Sigmoid colon (tissue), 7 donors: ENCODE data around the gene CAMKK2. TPM values are rescaled to one million over a fixed set of nuclear protein-coding genes. Genes with fewer than 3 reads are reported as not detected.

Experiments
- DNase-seq: peaks from one replicate; pipeline ENCODE4 v3.0.0-alpha.2; 2019
- H3K27ac ChIP-seq, 4 donors: fragments of 200-600 bp; sonication (generic); one replicate each; pipeline ENCODE4 v1.5.1; 2016 to 2019; ENCODE audit warnings: mild to moderate bottlenecking in 1 of 4
- H3K27me3 ChIP-seq, 3 donors: fragments of 200-600 bp; sonication (generic); one replicate each; pipeline ENCODE4 v1.5.1; 2019; ENCODE audit warnings: mild to moderate bottlenecking in 1 of 3
- H3K36me3 ChIP-seq, 4 donors: fragments of 200-600 bp; sonication (generic); one replicate each; pipeline ENCODE4 v1.5.1; 2016 to 2019
- H3K4me1 ChIP-seq, 4 donors: fragments of 200-600 bp; sonication (generic); one replicate each; pipeline ENCODE4 v1.5.1; 2017 to 2019
- H3K4me3 ChIP-seq, 4 donors: fragments of 200-600 bp; sonication (generic); one replicate each; pipeline ENCODE4 v1.5.1; 2017 to 2019; ENCODE audit warnings: mild to moderate bottlenecking in 2 of 4, moderate library complexity in 1 of 4
- H3K9me3 ChIP-seq, 4 donors: fragments of 200-600 bp in 3 of 4; sonication (generic) in 3 of 4; one replicate each; pipeline versions ENCODE4 v1.5.1 to v1.6.1; 2013 to 2019
- CTCF ChIP-seq, 4 experiments: fragments of 450-650 bp in 3 of 4; fragments of 200-600 bp in 1 of 4; IDR thresholded peaks; one replicate each; pipeline ENCODE4 v1.5.1; 2016 to 2019; ENCODE audit warnings: antibody characterized with exemption in 4 of 4, mild to moderate bottlenecking in 3 of 4, moderate library complexity in 2 of 4
- EP300 ChIP-seq, 4 donors: sonication (generic); formaldehyde crosslinking; IDR thresholded peaks; one replicate each; pipeline ENCODE4 v1.6.1; 2017; ENCODE audit warnings: antibody characterized with exemption in 4 of 4
- POLR2A ChIP-seq, 2 donors: fragments of 450-650 bp; IDR thresholded peaks; one replicate each; pipeline ENCODE4 v1.6.1; 2016; ENCODE audit warnings: antibody characterized with exemption in 2 of 2, mild to moderate bottlenecking in 2 of 2, moderate library complexity in 2 of 2
- POLR2AphosphoS5 ChIP-seq, 4 donors: sonication (generic); formaldehyde crosslinking; IDR thresholded peaks; one replicate each; pipeline ENCODE4 v1.6.1; 2017; ENCODE audit warnings: antibody characterized with exemption in 4 of 4
- WGBS, 2 donors: extraction: QIAGEN DNeasy Blood & Tissue Kit; methylation state at CpG; one replicate each; pipeline ENCODE4 v1.1.7; 2013; 5-methylcytosine and 5-hydroxymethylcytosine counted together
- intact Hi-C: fragments of 100-400 bp; cut with DNase I; formaldehyde crosslinking; loops from one replicate; pipeline ENCODE4 v1.15.1; 2023
- polyA plus RNA-seq, 3 donors: library from polyadenylated mRNA; stranded (reverse); fragments of 200-250 nt; gene quantifications; one replicate each; pipeline ENCODE4 v1.2.3, GENCODE V29; 2013
- total RNA-seq, 4 donors: library from RNA; depleted of rRNA; stranded (reverse); fragments of >200 nt; gene quantifications; one replicate each; pipeline ENCODE4 v1.1.0, GENCODE V29; 2016
- donor health status: healthy with polysubstance abuse.
- donor health status: Bipolar disorder and iron deficiency.
- donor health status: healthy.

The CAMKK2 gene
- total and polyA plus RNA-seq, 7 donors: 18.0 to 33.8 (median 25.0) TPM

DNA sequence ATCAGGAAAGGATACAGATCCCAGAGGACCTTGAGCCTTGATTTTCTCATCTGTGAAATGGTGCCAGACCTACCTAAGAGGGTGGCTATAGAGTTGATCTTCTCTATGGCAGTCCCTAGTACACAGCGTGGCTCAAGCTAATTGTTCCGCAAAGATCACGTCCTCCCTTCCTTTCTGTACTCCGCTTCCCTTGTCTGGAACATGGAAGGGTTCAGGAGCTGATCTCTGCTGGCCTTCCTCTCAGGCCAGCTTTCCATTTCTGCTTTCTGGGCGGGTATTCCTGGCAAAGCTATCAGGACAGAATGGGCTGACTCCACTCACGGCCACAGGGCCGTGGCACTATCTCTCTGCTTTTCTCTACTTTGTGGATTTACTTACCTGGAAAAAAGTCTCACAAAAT, 6.5 kb downstream of the CAMKK2 start:
- intact Hi-C loops: loop anchor here (10.0 kb wide), 1 partner anchor 85 kb away; no protein-coding TSS in a partner anchor
- DNase-seq: no peak
- H3K27me3 ChIP-seq: no peaks in the 10 kb centered on the region
- no peak overlapping the region for H3K4me3 ChIP-seq
- peaks cover 0 to 21% (median 16%) of the 10 kb centered on the region in 4 donors for H3K4me1 ChIP-seq
- no peaks in the 10 kb centered on the region for H3K9me3 ChIP-seq
- peak overlapping the region in 2 of 4 donors; percentile 19 to 57 for H3K27ac ChIP-seq
- TF ChIP-seq CTCF (IDR thresholded peaks at IDR 0.05): no peak
- no peak for TF ChIP-seq POLR2AphosphoS5 (IDR thresholded peaks at IDR 0.05)
- no peak for TF ChIP-seq POLR2A (IDR thresholded peaks at IDR 0.05)
- no peak for TF ChIP-seq EP300 (IDR thresholded peaks at IDR 0.05)
- 92 to 93% methylated on average over 7 of the region's 7 CpGs for WGBS, 2 donors
- peaks cover 0 to 11% (median 0%) of the 10 kb centered on the region in 4 donors for H3K36me3 ChIP-seq

GRCh38 chr12:121288986-121289385, 7.5 kb downstream of the CAMKK2 start:
- Histone ChIP-seq H3K27me3 (no peaks in the 10 kb centered on the region), H3K36me3 (peaks cover 0 to 11% (median 0%) of the 10 kb centered on the region in 4 donors), H3K27ac (peak overlapping the region; percentile 19 to 57 (median 36)), H3K4me1 (peaks cover 0 to 13% (median 10%) of the 10 kb centered on the region in 4 donors), H3K4me3 (no peak overlapping the region), H3K9me3 (no peaks in the 10 kb centered on the region)
- TF ChIP-seq POLR2AphosphoS5 (IDR thresholded peaks at IDR 0.05) (no peak), POLR2A (IDR thresholded peaks at IDR 0.05) (no peak), EP300 (IDR thresholded peaks at IDR 0.05) (no peak), CTCF (IDR thresholded peaks at IDR 0.05) (no peak)
- 58 to 79% methylated on average over 9 of the region's 9 CpGs for WGBS, 2 donors
- intact Hi-C loops: no loop called here
- DNase-seq: no peak

DNA sequence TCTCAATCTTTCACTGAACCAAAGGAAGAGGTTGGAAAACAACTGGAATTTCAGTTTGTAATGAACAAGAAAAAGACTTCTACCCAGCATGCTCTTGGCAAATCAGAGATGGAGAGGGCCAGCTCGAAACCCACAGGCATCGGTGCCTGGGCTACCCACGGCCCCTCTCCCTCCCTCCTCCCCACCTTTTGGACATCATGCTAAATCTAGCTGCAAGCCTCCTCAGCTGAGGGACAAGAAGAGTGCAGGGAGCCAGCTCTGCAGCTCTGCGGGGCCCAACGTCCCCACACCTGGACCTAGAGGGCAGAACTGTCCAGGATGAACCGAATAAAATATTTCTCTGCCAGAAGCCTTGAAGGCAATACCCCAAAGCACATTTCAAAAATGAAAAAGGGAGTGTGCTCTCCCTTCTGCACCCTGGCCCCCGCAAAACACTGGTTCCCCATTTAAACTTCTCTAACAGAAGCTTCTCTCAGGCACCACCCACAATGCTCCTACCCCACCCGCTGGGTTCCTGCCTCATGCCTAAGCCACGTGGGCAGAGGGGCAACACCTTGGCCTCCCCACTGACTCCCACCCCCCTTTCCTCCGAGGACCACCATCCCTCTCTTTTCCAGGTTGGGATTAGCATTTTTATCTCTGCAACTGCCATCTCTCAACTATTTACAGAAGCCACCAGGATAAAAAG, 8.2 kb downstream of the CAMKK2 start:
- intact Hi-C loops: no loop called here
- TF ChIP-seq EP300 (IDR thresholded peaks at IDR 0.05) (no peak), POLR2AphosphoS5 (IDR thresholded peaks at IDR 0.05) (no peak), POLR2A (IDR thresholded peaks at IDR 0.05) (no peak), CTCF (IDR thresholded peaks at IDR 0.05) (no peak)
- no peak for DNase-seq
- Histone ChIP-seq H3K27ac (peak overlapping the region in 2 of 4 donors; percentile 9 to 47), H3K36me3 (peaks cover 0 to 11% (median 0%) of the 10 kb centered on the region in 4 donors), H3K27me3 (no peaks in the 10 kb centered on the region), H3K9me3 (no peaks in the 10 kb centered on the region), H3K4me1 (peaks cover 0 to 18% (median 10%) of the 10 kb centered on the region in 4 donors), H3K4me3 (no peak overlapping the region)
- 51 to 68% methylated on average over 10 of the region's 10 CpGs for WGBS, 2 donors

DNA sequence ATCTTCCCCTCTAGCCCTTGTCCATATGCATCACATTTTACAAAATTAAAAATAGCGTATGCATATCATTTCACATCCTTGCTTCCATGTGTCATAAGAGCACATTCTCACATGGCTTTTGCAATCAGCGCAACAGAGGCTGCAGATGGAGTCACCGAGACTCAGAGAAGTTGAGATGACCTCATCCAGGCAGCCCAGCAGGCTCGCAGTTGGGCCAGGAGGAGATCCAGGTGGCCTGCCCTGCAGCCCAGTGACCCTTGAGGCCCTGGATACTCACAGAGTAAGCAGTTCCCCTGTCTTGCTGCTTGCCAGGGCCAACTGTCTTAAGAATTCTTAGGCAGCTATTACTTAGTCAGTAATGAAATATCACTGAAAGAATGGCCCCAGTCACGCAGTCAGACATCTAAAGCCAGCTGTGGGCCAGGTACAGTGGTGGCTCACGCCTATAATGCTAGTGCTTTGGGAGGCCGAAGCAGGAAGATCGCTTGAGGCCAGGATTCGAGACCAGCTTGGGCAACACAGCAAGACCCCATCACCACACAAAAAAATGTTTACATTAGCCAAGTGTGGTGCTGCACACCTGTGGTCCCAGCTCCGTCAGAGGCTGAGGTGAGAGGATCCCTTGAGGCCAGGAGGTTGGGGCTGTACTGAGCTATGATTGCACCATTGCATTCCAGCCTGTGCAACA, 9.1 kb downstream of the CAMKK2 start:
- Histone ChIP-seq H3K4me3 (no peak overlapping the region), H3K4me1 (peaks cover 0 to 25% (median 16%) of the 10 kb centered on the region in 4 donors), H3K9me3 (no peaks in the 10 kb centered on the region), H3K27ac (no peak overlapping the region), H3K27me3 (no peaks in the 10 kb centered on the region), H3K36me3 (peaks cover 0 to 11% (median 0%) of the 10 kb centered on the region in 4 donors)
- no peak for DNase-seq
- TF ChIP-seq POLR2AphosphoS5 (IDR thresholded peaks at IDR 0.05) (no peak), EP300 (IDR thresholded peaks at IDR 0.05) (no peak), POLR2A (IDR thresholded peaks at IDR 0.05) (no peak), CTCF (IDR thresholded peaks at IDR 0.05) (no peak)
- WGBS, 2 donors: 91 to 93% methylated on average over 10 of the region's 10 CpGs
- intact Hi-C loops: no loop called here
